Measurements from ENCODE around the gene ZNF451.

DNA sequence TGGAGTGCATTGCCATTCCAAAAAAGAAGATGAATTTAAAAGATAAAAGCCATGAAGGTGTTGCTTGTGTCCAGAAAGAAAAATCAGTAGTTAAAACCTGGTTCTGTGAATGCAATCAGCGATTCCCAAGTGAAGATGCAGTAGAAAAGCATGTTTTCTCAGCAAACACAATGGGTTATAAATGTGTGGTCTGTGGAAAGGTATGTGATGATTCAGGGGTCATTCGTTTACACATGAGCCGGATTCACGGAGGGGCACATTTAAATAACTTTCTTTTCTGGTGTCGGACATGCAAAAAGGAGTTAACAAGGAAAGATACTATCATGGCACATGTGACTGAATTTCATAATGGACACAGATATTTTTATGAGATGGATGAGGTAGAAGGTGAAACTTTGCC lies 57.4 kb downstream of the ZNF451 start:
- TF ChIP-seq, protein P1, sequence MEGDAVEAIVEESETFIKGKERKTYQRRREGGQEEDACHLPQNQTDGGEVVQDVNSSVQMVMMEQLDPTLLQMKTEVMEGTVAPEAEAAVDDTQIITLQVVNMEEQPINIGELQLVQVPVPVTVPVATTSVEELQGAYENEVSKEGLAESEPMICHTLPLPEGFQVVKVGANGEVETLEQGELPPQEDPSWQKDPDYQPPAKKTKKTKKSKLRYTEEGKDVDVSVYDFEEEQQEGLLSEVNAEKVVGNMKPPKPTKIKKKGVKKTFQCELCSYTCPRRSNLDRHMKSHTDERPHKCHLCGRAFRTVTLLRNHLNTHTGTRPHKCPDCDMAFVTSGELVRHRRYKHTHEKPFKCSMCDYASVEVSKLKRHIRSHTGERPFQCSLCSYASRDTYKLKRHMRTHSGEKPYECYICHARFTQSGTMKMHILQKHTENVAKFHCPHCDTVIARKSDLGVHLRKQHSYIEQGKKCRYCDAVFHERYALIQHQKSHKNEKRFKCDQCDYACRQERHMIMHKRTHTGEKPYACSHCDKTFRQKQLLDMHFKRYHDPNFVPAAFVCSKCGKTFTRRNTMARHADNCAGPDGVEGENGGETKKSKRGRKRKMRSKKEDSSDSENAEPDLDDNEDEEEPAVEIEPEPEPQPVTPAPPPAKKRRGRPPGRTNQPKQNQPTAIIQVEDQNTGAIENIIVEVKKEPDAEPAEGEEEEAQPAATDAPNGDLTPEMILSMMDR (IDR thresholded peaks at IDR 0.05): no peak
- TF ChIP-seq POLR2A (IDR thresholded peaks at IDR 0.05): no peak

Data from uterus (tissue), 2 donors.